ENCODE measurements around the gene TMEM63B. TPM values are rescaled to one million over a fixed set of nuclear protein-coding genes. Genes with fewer than 3 reads are reported as not detected.

The TMEM63B gene
- total and polyA plus RNA-seq, 9 of the 15 experiments (the other 6 are each of a cell fraction or from before 2014, with no cell fraction given) = 0.14 to 39.4 (median 14.4) TPM

DNA sequence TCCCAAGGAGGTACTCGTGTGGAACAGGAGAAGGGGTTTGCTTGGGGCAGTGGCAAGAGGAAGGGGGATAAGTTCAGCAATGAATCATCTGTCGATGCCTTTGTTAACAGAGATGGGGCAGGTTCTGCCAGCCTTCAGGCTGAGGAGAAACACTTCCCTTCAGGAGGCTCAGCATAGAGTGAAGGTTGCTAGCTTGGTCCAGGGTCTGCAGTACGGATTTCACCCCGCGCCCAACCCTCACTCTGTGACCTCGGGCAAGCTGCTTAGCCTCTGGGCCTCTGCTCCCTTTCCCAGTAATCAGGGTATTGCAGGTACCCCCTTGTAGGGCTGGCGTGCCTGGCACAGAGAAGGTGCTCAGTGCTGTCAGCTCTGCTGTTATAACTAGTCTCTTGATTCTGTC lies 38.8 kb downstream of the TMEM63B start:
- no peak overlapping the region; the same call in 1 of the 2 replicates for H3K4me2 ChIP-seq (ENCODE audit: insufficient read depth, low read length)
- peak overlapping the region; percentile 71 for H2AFZ ChIP-seq (ENCODE audit: low read depth, low read length)
- no peaks in the 10 kb centered on the region for H4K20me1 ChIP-seq (replicated peaks; ENCODE audit: control insufficient read depth, insufficient read depth, low read length)
- no peaks in the 10 kb centered on the region for H3K36me3 ChIP-seq (ENCODE audit: control insufficient read depth, insufficient read depth, low read length)
- peaks cover 3 to 14% of the 10 kb centered on the region in 2 experiments; a peak in 3 of 5 replicates for H3K27me3 ChIP-seq (ENCODE audit: control insufficient read depth in 2 of 2, insufficient read depth in 2 of 2, low read length in 2 of 2)
- H3K79me2 ChIP-seq (ENCODE audit: control insufficient read depth, insufficient read depth, low read length) = no peaks in the 10 kb centered on the region
- no peaks in the 10 kb centered on the region for H3K9me1 ChIP-seq (ENCODE audit: control insufficient read depth, insufficient read depth, low read length)
- intact Hi-C loops (cut with micrococcal nuclease) (no loop called here), in situ Hi-C loops (cut with MboI) (no loop called here)
- no TSS peak for BruUV-seq (replicated peaks)
- FAIRE-seq (no peak), ATAC-seq (peak; percentile 7; the same call in 1 of the 3 replicates), DNase-seq (ENCODE audit: extremely low read depth in 1 of 4, low spot score in 3 of 4) (no peak)
- 29% methylated on average over 7 of the region's 7 CpGs for WGBS (ENCODE audit: insufficient coverage, low coverage, missing lambda C conversion rate)
- CTCF ChIA-PET (ENCODE audit: low intra/inter-chr PET ratio) = no interaction called here
- H3K27ac ChIP-seq (ENCODE audit: extremely low read depth, low read depth, low read length) = no peak overlapping the region
- peak overlapping the region; percentile 22 to 63; a peak in 2 of 4 replicates for H3K9ac ChIP-seq (ENCODE audit: insufficient read depth in 1 of 2, low read depth in 2 of 2, low read length in 2 of 2)
- peaks cover 8 to 18% of the 10 kb centered on the region in 2 experiments; a peak in 4 of 5 replicates for H3K4me1 ChIP-seq (replicated peaks in 1 of 2; ENCODE audit: control insufficient read depth in 2 of 2, insufficient read depth in 2 of 2, low read length in 2 of 2)
- POLR2A ChIA-PET = interaction anchor here (0.8 to 1.3 kb wide), 2 partner anchors 8 to 81 kb away, joined by 4 to 5 read pairs; partner anchors contain the start of gene HSP90AB1
- no peak overlapping the region for H3K4me3 ChIP-seq
- no peaks in the 10 kb centered on the region for H3K9me3 ChIP-seq (replicated peaks; ENCODE audit: control insufficient read depth, insufficient read depth, low read depth, low read length)
- TF ChIP-seq KDM1A (IDR thresholded peaks at IDR 0.05) (no peak), LEF1 (IDR thresholded peaks at IDR 0.05) (no peak), THRAP3 (IDR thresholded peaks at IDR 0.05; ENCODE audit: borderline replicate concordance) (no peak), SPI1 (IDR thresholded peaks at IDR 0.05; ENCODE audit: borderline replicate concordance, low read depth, low read length) (no peak), CBFA2T2 (conservative IDR thresholded peaks at IDR 0.05) (no peak), ZNF239 (CRISPR knock-in tag; IDR thresholded peaks at IDR 0.05) (no peak), TRIM24 (IDR thresholded peaks at IDR 0.05) (no peak), ZNF143 (CRISPR knock-in tag; IDR thresholded peaks at IDR 0.05) (no peak), SRF (CRISPR knock-in tag; IDR thresholded peaks at IDR 0.05) (no peak), ZNF583 (CRISPR knock-in tag; IDR thresholded peaks at IDR 0.05) (no peak), GTF2E2 (tag; IDR thresholded peaks at IDR 0.05) (no peak)
- TF ChIP-seq, protein P1, sequence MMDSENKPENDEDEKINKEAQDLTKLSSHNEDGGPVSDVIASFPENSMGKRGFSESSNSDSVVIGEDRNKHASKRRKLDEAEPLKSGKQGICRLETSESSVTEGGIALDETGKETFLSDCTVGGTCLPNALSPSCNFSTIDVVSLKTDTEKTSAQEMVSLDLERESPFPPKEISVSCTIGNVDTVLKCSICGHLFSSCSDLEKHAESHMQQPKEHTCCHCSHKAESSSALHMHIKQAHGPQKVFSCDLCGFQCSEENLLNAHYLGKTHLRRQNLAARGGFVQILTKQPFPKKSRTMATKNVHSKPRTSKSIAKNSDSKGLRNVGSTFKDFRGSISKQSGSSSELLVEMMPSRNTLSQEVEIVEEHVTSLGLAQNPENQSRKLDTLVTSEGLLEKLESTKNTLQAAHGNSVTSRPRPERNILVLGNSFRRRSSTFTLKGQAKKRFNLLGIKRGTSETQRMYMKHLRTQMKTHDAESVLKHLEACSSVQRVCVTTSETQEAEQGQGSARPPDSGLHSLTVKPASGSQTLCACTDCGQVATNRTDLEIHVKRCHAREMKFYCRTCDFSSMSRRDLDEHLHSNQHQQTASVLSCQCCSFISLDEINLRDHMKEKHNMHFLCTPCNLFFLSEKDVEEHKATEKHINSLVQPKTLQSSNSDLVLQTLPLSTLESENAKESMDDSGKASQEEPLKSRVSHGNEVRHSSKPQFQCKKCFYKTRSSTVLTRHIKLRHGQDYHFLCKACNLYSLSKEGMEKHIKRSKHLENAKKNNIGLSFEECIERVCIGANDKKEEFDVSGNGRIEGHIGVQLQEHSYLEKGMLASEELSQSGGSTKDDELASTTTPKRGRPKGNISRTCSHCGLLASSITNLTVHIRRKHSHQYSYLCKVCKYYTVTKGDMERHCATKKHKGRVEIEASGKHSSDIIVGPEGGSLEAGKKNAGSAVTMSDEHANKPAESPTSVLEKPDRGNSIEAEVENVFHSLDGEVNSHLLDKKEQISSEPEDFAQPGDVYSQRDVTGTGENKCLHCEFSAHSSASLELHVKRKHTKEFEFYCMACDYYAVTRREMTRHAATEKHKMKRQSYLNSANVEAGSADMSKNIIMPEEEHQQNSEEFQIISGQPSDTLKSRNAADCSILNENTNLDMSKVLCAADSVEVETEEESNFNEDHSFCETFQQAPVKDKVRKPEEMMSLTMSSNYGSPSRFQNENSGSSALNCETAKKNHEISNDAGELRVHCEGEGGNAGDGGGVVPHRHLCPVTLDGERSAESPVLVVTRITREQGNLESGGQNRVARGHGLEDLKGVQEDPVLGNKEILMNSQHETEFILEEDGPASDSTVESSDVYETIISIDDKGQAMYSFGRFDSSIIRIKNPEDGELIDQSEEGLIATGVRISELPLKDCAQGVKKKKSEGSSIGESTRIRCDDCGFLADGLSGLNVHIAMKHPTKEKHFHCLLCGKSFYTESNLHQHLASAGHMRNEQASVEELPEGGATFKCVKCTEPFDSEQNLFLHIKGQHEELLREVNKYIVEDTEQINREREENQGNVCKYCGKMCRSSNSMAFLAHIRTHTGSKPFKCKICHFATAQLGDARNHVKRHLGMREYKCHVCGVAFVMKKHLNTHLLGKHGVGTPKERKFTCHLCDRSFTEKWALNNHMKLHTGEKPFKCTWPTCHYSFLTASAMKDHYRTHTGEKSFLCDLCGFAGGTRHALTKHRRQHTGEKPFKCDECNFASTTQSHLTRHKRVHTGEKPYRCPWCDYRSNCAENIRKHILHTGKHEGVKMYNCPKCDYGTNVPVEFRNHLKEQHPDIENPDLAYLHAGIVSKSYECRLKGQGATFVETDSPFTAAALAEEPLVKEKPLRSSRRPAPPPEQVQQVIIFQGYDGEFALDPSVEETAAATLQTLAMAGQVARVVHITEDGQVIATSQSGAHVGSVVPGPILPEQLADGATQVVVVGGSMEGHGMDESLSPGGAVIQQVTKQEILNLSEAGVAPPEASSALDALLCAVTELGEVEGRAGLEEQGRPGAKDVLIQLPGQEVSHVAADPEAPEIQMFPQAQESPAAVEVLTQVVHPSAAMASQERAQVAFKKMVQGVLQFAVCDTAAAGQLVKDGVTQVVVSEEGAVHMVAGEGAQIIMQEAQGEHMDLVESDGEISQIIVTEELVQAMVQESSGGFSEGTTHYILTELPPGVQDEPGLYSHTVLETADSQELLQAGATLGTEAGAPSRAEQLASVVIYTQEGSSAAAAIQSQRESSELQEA (IDR thresholded peaks at IDR 0.05; ENCODE audit: low read depth) = no peak
- TF ChIP-seq, protein P2, sequence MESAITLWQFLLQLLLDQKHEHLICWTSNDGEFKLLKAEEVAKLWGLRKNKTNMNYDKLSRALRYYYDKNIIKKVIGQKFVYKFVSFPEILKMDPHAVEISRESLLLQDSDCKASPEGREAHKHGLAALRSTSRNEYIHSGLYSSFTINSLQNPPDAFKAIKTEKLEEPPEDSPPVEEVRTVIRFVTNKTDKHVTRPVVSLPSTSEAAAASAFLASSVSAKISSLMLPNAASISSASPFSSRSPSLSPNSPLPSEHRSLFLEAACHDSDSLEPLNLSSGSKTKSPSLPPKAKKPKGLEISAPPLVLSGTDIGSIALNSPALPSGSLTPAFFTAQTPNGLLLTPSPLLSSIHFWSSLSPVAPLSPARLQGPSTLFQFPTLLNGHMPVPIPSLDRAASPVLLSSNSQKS (CRISPR knock-in tag; IDR thresholded peaks at IDR 0.05) = no peak
- TF ChIP-seq, protein P3, sequence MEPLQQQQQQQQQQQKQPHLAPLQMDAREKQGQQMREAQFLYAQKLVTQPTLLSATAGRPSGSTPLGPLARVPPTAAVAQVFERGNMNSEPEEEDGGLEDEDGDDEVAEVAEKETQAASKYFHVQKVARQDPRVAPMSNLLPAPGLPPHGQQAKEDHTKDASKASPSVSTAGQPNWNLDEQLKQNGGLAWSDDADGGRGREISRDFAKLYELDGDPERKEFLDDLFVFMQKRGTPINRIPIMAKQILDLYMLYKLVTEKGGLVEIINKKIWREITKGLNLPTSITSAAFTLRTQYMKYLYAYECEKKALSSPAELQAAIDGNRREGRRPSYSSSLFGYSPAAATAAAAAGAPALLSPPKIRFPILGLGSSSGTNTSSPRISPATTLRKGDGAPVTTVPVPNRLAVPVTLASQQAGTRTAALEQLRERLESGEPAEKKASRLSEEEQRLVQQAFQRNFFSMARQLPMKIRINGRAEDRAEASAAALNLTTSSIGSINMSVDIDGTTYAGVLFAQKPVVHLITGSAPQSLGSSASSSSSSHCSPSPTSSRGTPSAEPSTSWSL (CRISPR knock-in tag; IDR thresholded peaks at IDR 0.05; ENCODE audit: borderline replicate concordance) = no peak
